ENCODE results near the gene NUDT22.

GRCh38 chr11:64237484-64237951 is 11.4 kb downstream of the NUDT22 start:
- TF ChIP-seq CTCF (conservative IDR thresholded peaks at IDR 0.05; ENCODE audit: low read length) (no peak), EZH2phosphoT487 (IDR thresholded peaks at IDR 0.05; ENCODE audit: borderline replicate concordance) (no peak)

Data from Loucy (cell line).